HG02678 (cell line): Measurements from ENCODE around the gene TTLL10.

Source experiments
- ATAC-seq: cut with Tn5 transposase; IDR thresholded peaks from one replicate; pipeline ENCODE4 v1.9.1; 2021; ENCODE audit warnings: mild to moderate bottlenecking, moderate library complexity; ENCODE audit not compliant: unreplicated experiment

TTLL10 gene

DNA sequence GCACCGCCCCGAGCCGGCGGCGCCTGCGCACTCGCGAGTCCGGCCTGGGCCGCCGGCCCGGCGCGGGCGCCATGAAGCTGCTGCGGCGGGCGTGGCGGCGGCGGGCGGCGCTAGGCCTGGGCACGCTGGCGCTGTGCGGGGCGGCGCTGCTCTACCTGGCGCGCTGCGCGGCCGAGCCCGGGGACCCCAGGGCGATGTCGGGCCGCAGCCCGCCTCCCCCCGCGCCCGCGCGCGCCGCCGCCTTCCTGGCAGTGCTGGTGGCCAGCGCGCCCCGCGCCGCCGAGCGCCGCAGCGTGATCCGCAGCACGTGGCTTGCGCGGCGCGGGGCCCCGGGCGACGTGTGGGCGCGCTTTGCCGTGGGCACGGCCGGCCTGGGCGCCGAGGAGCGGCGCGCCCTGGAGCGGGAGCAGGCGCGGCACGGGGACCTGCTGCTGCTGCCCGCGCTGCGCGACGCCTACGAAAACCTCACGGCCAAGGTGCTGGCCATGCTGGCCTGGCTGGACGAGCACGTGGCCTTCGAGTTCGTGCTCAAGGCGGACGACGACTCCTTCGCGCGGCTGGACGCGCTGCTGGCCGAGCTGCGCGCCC lies 58.6 kb downstream of the TTLL10 start, which contains the start of gene B3GALT6:
B3GALT6 (plus strand) TSS at position 30 of the 588 bp plus-strand sequence; CDS start at position 72, 42 bp downstream.
- ATAC-seq: no peak

DNA sequence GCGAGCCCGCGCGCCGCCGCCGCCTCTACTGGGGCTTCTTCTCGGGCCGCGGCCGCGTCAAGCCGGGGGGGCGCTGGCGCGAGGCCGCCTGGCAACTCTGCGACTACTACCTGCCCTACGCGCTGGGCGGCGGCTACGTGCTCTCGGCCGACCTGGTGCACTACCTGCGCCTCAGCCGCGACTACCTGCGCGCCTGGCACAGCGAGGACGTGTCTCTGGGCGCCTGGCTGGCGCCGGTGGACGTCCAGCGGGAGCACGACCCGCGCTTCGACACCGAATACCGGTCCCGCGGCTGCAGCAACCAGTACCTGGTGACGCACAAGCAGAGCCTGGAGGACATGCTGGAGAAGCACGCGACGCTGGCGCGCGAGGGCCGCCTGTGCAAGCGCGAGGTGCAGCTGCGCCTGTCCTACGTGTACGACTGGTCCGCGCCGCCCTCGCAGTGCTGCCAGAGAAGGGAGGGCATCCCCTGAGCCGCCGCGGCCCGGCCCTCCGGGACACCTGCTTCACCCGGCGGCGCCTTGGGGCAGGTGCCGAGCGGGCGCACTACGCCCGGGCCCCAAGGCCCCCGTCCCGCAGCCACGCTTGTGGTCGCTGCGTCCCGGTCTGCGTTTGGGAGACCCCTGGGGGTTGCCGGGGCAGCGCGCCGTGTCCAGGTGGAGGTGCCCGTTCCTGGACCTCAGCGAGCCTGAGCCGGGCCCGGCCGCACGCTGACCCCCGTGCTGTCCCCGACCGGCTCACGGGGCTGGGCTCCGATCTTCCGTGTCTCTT lies 59.3 kb downstream of the TTLL10 start:
- no peak for ATAC-seq

DNA sequence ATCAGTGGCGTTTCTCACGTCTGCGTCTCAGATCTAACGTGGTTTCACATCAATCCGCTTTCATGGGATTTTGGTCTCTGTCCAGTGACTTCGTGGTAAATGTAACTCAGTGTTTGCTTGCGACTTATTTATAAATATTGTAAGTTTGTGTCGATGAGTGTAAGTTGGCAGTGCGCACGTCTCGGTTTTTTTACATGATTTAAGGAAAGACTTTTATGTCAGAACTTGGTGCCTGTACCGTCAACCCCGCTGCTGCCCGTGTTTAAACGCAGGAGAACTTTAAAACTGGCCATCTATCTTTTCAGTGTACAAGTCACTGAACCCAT lies 59.9 kb downstream of the TTLL10 start:
- no peak for ATAC-seq

DNA sequence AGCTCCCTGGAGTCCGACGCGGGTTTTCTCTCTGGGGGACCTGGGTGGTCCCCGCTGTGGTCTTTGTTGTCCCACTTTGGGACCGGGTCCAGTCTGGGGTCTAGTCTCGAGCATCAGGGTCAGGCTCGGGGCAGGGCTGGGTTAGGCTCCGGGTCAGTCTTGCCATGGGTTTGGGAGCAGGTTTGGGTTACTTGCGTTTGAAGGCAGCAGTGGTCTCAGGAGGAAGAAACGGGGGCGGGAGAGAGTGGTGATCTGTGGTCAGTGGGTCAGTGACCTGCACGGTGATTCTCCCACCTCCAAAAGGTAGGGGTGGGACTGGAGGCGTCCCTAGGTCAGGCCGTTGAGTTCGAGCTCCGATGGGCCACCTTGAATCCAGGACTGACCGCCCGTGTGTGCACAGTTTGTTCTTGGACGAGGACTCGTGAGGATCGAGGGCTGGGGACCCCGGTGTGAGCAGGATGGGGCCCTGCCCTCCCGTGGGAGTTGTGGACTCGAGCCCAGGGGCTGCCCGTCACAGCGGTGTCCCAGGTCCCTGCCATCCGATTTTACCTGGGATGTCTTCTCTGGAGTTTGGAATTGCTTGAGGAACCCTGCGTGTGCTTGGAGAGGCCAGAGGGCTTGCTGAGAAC lies 60.6 kb downstream of the TTLL10 start:
- ATAC-seq: no peak

DNA sequence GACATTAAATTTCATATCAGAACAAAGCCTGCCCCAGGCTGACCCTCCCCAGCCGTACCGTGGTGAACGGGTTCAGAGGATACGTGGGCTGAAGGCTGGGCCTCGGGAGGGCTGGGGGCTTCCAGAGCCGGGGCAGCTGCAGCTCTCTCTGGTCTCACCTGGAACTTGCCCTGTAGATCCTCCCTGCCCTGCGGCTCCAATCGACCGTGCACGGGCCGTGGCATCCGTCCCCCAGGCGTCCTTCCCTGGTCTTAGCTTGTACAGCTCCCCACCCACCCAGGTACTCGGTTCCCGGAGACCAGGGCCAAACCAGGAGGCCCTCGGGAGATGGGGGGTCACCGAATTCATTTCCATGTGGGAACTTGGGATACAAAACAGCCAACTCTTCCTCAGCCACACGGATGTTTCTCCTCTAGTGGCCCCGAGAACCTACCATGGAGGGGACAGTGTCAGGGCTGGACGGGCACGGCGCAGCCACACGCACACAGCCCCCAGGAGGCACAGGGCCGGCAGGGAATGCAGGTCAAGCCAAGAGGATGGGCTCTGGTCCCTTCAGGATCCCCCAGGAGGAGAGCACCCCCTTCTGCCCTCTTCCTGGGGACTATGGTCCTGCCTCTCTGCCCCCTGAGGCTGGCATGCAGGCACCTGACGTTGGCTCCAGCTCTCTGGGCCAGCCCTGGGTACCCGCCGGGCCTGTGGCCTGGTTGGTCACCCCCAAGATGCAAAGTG lies 61.5 kb downstream of the TTLL10 start:
- ATAC-seq: no peak

GRCh38 chr1:1236176-1236763 lies 62.6 kb downstream of the TTLL10 start:
- ATAC-seq: no peak

- no peak for ATAC-seq
Measured at GRCh38 chr1:1236945-1237873, 63.5 kb downstream of the TTLL10 start.

GRCh38 chr1:1237874-1238701 lies 64.4 kb downstream of the TTLL10 start:
- ATAC-seq: no peak

GRCh38 chr1:1238702-1239178 lies 65.1 kb downstream of the TTLL10 start:
- no peak for ATAC-seq

DNA sequence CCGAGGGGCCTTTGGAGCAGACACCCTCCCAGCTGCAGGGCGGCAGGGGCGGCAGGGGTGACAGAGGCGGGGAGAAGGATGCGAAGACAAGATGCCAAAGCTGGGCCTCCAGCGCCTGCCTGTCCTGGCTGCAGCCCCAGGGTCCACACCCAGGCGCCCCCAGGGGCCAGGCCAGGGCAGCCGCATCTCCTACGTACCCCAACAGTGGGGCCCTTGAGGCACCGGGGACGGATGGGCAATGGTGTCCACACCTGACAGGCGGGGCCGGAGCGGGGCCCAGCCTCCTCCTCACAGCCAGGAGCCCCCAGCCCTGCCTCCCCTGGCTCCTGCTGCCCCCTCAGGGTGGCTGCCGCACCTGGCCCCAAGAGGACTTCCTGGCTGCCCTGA lies 65.5 kb downstream of the TTLL10 start:
- no peak for ATAC-seq

DNA sequence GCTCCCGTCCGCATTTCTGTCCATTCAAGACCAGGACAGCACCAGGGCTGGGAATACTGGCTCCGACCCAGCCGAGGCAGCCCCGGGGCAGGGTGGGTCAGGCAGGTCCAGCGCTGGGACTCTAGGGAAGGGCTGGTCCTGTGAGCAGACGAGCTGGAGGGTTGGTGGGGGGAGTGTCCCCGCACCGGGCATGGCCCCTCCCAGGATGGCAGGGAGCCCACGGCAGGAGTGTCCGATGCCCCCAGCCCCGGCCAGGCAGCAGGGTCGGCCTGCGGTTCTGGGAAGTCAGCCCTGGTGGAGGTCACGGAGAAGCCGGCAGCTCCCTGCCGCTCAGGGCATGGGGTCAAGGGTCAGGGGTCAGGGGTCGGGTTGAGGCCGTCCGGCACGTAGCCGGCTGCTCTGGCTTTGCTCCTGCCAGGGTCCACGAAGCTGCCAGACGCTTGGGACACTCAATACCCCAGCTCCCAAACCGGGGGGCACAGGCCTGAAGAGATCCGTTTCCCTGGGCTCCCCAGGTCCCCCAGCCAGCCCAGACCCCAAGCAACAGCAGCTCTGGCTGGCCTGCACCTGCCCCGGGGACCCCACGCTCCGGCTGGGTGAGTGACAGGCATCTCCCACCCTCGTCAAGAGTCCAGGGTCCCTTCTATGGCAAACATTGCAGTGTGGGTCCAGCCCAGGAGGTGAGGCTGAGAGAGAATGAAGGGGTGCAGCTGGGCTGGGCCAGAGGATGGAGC lies 66.1 kb downstream of the TTLL10 start:
- ATAC-seq: no peak

GRCh38 chr1:1240348-1240732 lies 66.7 kb downstream of the TTLL10 start:
- ATAC-seq: no peak

- no peak for ATAC-seq
Measured at GRCh38 chr1:1240822-1241587, 67.3 kb downstream of the TTLL10 start.

DNA sequence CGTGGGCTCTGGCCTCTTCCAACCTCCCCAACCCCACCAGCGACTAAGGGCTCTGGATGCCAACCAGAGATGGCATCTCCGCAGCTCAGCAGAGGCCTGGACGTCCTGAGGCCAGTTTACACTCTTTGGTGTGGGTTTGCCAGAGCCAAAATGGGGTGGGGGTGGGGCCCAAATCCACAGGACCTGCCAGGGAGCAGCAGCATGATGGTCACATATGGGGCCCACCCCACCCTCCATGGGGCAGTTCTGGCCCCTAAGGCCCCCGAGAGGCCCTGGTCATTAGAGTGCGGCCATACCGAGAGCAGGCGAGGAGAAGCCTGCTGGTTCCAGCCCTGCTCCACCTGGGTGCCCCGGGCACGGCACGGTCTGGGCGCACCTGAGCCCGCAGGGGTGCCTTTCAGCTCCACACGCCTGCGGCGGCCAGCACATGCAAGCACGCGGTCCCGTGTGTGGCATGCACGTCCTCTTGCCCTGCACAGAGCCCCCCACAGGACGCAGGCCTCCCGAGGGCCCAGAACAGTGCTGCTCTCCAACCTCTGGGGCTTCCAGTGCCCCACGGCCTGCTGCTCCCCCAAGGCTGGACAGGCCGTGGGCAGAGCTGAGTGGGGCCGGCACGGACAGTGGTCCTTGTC lies 68.0 kb downstream of the TTLL10 start:
- ATAC-seq: no peak

- no peak for ATAC-seq
Measured at GRCh38 chr1:1242461-1243265, 69.0 kb downstream of the TTLL10 start.

DNA sequence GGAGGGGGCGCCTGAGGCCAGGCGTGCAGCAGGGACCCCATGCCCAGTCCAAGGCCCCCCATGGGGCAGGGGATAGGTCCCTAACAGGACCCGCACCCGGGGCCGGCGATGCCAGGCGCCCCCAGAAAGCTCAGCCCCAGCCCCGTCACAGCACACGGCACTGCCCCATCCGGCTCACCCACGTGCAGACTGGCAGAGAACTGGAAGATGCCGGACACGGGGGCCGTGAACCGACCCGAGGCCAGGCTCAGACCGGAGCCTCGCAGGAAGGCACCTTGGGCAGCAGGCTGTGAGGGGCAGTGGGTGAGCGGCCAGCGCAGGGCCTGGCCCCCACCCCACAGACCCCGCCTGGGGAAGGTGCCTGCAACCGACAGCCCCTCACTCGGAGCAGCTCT lies 69.6 kb downstream of the TTLL10 start:
- ATAC-seq: no peak

DNA sequence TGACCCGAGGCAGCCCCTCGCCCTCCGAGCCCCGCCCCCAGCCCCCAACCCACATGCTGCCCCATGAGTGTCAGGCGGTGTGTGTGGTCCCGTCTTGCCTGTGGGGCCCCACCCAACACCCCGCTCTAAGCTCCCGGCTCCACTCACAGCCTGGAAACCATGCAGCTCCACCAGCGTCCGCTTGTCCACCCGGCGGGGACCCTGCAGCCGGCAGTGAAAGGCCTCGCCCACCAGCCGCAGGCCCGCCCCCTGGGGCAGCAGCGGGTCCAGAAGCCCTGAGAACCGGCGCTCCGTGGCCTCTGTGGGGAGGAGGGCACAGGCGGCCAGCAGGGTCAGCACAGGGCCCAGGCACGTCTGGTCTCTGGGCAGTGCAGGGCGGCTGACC lies 70.1 kb downstream of the TTLL10 start:
- no peak for ATAC-seq
